HEK293T (cell line): ENCODE measurements around the gene HOXA5.

Source experiments
- FOXK2 ChIP-seq: fragments of 450-650 bp; IDR thresholded peaks from 2 replicates; pipeline ENCODE4 v1.6.1; 2016; ENCODE audit warnings: mild to moderate bottlenecking
- LEF1 ChIP-seq: fragments of 450-650 bp; IDR thresholded peaks from 2 replicates; pipeline ENCODE4 v1.6.1; 2017; ENCODE audit warnings: mild to moderate bottlenecking, borderline replicate concordance
- TF ChIP-seq, protein P1 (sequence below): fragments of 450-650 bp; IDR thresholded peaks from 2 replicates; pipeline ENCODE4 v1.6.1; 2016

DNA sequence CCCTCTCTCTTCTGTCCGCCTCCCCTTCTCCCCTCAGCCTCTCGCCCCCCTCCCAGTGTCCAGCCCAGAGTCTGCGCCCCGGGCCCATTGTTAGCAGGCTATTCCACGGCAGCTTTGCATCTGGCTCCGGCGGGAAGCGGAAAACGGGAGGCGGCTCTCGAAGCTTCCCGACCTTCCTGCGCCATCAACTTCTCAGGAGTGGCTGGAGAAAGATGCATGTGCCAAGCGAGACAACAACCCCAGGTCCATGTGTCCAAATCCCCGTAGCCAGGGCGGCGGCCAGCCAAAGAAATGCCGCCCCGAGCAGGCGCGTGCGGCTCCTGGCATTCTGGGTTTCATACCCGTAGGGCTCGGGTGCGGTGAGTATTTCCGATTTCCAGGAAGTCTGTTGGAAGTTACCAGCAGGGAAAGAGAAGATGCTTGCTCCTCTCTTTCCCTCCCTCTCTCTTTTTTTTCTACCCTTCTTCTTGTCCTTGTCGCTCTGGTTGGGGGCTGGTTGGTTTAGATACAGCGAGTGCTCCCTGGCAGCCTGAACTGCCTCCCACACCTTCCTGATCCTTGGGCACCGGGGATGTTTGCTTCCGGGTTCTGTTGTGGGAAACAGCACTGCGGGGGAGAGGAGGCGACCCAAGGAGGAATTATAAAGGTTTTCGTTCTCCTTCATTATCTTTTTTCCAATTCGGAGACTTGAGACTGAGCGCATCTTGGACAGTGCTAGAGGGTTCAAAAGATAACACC, 39.8 kb downstream of the HOXA5 start:
- TF ChIP-seq FOXK2 (no peak), LEF1 (no peak)
- TF ChIP-seq, protein P1, sequence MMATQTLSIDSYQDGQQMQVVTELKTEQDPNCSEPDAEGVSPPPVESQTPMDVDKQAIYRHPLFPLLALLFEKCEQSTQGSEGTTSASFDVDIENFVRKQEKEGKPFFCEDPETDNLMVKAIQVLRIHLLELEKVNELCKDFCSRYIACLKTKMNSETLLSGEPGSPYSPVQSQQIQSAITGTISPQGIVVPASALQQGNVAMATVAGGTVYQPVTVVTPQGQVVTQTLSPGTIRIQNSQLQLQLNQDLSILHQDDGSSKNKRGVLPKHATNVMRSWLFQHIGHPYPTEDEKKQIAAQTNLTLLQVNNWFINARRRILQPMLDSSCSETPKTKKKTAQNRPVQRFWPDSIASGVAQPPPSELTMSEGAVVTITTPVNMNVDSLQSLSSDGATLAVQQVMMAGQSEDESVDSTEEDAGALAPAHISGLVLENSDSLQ, result no peak
